ENCODE measurements around the gene CAB39L.

Gene CAB39L

GRCh38 chr13:49476529-49476928, 32.7 kb upstream of the CAB39L start:
- H3K4me3 ChIP-seq (ENCODE audit: low read length, poor library complexity, severe bottlenecking), result no peak overlapping the region
- no peak for TF ChIP-seq EZH2phosphoT487 (IDR thresholded peaks at IDR 0.05; ENCODE audit: borderline replicate concordance)
- TF ChIP-seq CTCF (conservative IDR thresholded peaks at IDR 0.05; ENCODE audit: low read length), result no peak
- no peaks in the 10 kb centered on the region for H3K79me2 ChIP-seq (ENCODE audit: insufficient read depth, low read length)
- H3K9ac ChIP-seq (ENCODE audit: low read depth, low read length, poor library complexity, severe bottlenecking), result no peak overlapping the region
- H3K36me3 ChIP-seq (ENCODE audit: insufficient read depth, low read length), result peaks cover 71% of the 10 kb centered on the region
- no peaks in the 10 kb centered on the region for H3K27me3 ChIP-seq (ENCODE audit: insufficient read depth, low read length, poor library complexity, severe bottlenecking)
- no peak overlapping the region for H2AFZ ChIP-seq (ENCODE audit: low read length)
- H3K9me3 ChIP-seq (ENCODE audit: insufficient read depth, low read depth, low read length), result no peaks in the 10 kb centered on the region
- H3K9me2 ChIP-seq (replicated peaks; ENCODE audit: low read depth, low read length), result no peaks in the 10 kb centered on the region
- no peaks in the 10 kb centered on the region for H3K4me1 ChIP-seq (ENCODE audit: insufficient read depth, low read length, poor library complexity, severe bottlenecking)
- no peaks in the 10 kb centered on the region for H3F3A ChIP-seq (ENCODE audit: low read depth)
- no peak overlapping the region for H3K4me2 ChIP-seq (ENCODE audit: low read depth, low read length, poor library complexity, severe bottlenecking)
- H4K20me1 ChIP-seq (ENCODE audit: insufficient read depth, low read length, poor library complexity, severe bottlenecking), result no peaks in the 10 kb centered on the region

DNA sequence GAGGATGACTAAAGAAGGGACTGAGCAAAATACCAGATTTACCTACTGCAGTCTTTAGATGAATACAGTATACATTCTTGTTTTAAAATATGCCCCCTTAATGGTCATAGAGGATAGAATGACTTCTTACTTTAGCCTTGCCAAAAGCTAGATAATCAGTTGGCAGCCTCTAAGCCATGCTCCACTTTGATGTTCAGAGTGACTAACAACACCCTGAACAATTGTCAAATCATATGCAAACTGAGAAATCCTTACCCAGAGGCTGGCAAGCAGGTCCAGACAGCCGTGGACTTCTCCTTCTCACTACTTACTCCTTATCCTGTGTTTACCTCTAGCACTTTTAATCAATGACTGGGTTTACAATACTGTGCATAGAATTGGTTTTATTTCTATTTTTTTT, 28.3 kb upstream of the CAB39L start:
- H3K36me3 ChIP-seq (ENCODE audit: insufficient read depth, low read length), result peaks cover 66% of the 10 kb centered on the region
- no peak overlapping the region for H3K9ac ChIP-seq (ENCODE audit: low read depth, low read length, poor library complexity, severe bottlenecking)
- no peaks in the 10 kb centered on the region for H3K27me3 ChIP-seq (ENCODE audit: insufficient read depth, low read length, poor library complexity, severe bottlenecking)
- no peak overlapping the region for H2AFZ ChIP-seq (ENCODE audit: low read length)
- no peaks in the 10 kb centered on the region for H3K9me3 ChIP-seq (ENCODE audit: insufficient read depth, low read depth, low read length)
- H3K9me2 ChIP-seq (replicated peaks; ENCODE audit: low read depth, low read length), result no peaks in the 10 kb centered on the region
- no peaks in the 10 kb centered on the region for H3K79me2 ChIP-seq (ENCODE audit: insufficient read depth, low read length)
- no peaks in the 10 kb centered on the region for H4K20me1 ChIP-seq (ENCODE audit: insufficient read depth, low read length, poor library complexity, severe bottlenecking)
- no peaks in the 10 kb centered on the region for H3K4me1 ChIP-seq (ENCODE audit: insufficient read depth, low read length, poor library complexity, severe bottlenecking)
- TF ChIP-seq EZH2phosphoT487 (IDR thresholded peaks at IDR 0.05; ENCODE audit: borderline replicate concordance), result no peak
- no peak for TF ChIP-seq CTCF (conservative IDR thresholded peaks at IDR 0.05; ENCODE audit: low read length)
- H3K4me2 ChIP-seq (ENCODE audit: low read depth, low read length, poor library complexity, severe bottlenecking), result no peak overlapping the region
- H3K4me3 ChIP-seq (ENCODE audit: low read length, poor library complexity, severe bottlenecking), result no peak overlapping the region
- no peaks in the 10 kb centered on the region for H3F3A ChIP-seq (ENCODE audit: low read depth)

DNA sequence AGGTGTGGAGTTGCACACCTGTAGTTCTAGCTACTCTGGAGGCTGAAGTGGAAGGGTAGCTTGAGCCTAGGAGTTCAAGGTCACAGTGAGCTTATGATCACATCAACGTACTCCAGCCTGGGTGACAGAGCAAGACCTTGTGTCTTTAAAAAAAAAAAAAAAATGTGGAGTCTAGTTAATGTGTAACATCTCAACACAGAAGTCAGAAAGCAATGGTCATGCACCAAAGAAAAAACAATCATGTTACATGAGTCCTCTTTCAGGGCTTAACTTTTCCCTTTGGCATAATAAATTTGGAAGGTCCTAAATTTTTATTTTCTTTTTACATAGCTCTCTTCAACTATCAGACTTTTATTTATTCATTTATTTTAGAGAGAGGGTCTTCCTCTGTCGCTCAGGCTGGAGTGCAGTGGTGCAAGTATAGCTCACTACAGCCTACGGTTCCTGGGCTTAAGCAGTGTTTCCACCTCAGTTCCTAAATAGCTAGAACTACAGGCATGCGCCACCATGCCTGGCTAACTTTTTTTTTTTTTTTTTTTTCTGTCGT, 22.5 kb upstream of the CAB39L start:
- no peaks in the 10 kb centered on the region for H3F3A ChIP-seq (ENCODE audit: low read depth)
- H3K9me2 ChIP-seq (replicated peaks; ENCODE audit: low read depth, low read length), result no peaks in the 10 kb centered on the region
- H3K79me2 ChIP-seq (ENCODE audit: insufficient read depth, low read length), result no peaks in the 10 kb centered on the region
- no peaks in the 10 kb centered on the region for H3K4me1 ChIP-seq (ENCODE audit: insufficient read depth, low read length, poor library complexity, severe bottlenecking)
- no peak for TF ChIP-seq CTCF (conservative IDR thresholded peaks at IDR 0.05; ENCODE audit: low read length)
- no peak for TF ChIP-seq EZH2phosphoT487 (IDR thresholded peaks at IDR 0.05; ENCODE audit: borderline replicate concordance)
- no peak overlapping the region for H3K9ac ChIP-seq (ENCODE audit: low read depth, low read length, poor library complexity, severe bottlenecking)
- peaks cover 8% of the 10 kb centered on the region; the same call in 1 of the 2 replicates for H3K9me3 ChIP-seq (ENCODE audit: insufficient read depth, low read depth, low read length)
- H2AFZ ChIP-seq (ENCODE audit: low read length), result no peak overlapping the region
- no peaks in the 10 kb centered on the region for H4K20me1 ChIP-seq (ENCODE audit: insufficient read depth, low read length, poor library complexity, severe bottlenecking)
- H3K4me2 ChIP-seq (ENCODE audit: low read depth, low read length, poor library complexity, severe bottlenecking), result no peak overlapping the region
- no peak overlapping the region for H3K4me3 ChIP-seq (ENCODE audit: low read length, poor library complexity, severe bottlenecking)
- H3K36me3 ChIP-seq (ENCODE audit: insufficient read depth, low read length), result peaks cover 57% of the 10 kb centered on the region
- no peaks in the 10 kb centered on the region for H3K27me3 ChIP-seq (ENCODE audit: insufficient read depth, low read length, poor library complexity, severe bottlenecking)
